NCI-H2196 (cell line): ENCODE measurements around the gene COL20A1.
"Not testable (repeated sequence)": the region's sequence is repeated elsewhere in the genome, so short reads cannot be mapped to it uniquely, and the experiment has no call there.

Source experiments
- DNase-seq: peaks from one replicate; lab custom pipeline; 2025; ENCODE audit not compliant: unreplicated experiment; lab: John Stamatoyannopoulos, UW

The COL20A1 gene

DNA sequence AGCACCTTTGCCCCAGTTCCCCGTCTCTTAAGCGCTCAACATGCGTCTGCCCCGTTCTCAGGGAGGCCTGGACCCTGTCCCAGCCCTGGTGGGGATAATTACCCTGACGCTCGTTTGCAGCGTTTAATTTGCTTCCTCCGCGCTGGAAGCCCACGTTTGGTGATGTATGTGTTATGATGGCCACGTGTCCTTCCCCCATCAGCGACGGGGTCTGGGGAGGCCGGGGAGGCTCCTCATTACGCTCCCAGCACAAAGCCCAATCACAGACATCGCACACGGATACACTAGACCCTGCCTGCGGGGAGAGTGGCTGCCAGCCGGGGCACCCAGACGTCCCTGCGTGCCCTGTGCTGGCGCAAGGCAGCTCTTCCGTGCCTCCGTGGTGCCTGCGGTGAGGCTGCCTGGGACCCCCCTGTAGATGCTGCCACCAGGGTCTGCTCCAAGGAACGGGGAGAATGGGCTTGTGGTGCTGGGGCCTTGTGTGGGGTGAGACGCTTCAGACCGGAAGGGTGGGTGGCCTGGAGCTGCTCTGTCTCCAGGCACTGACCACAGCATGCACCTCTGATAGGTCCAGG, 78.4 kb downstream of the COL20A1 start:
- no peak for DNase-seq

- DNase-seq, result no peak
Measured at GRCh38 chr20:63372971-63373885, 80.2 kb downstream of the COL20A1 start.

DNA sequence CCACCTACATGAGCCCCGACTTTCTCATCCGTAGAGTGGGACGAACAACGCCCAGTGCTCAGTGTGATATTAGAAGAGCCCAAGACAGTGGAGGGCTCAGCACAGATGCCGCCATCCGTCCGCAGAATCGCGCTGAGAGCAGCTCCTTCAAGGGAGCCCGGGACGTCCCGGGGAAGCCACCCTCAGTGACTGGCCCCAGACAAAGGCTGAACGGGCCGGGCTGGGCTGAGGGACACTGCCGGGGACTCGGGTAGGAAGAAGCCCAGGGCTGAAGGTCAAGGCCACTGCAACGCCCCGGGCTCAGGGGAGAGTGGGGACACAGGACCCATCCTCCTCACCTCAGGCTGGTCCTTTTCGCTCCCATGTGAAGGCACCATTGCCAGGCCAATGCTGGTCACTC, 81.0 kb downstream of the COL20A1 start:
- no peak for DNase-seq

GRCh38 chr20:63374504-63374903, 81.5 kb downstream of the COL20A1 start:
- no peak for DNase-seq

- no peak for DNase-seq
Measured at GRCh38 chr20:63375438-63375837, 82.5 kb downstream of the COL20A1 start.

- DNase-seq, result no peak
Measured at GRCh38 chr20:63376283-63377250, 83.6 kb downstream of the COL20A1 start.

DNA sequence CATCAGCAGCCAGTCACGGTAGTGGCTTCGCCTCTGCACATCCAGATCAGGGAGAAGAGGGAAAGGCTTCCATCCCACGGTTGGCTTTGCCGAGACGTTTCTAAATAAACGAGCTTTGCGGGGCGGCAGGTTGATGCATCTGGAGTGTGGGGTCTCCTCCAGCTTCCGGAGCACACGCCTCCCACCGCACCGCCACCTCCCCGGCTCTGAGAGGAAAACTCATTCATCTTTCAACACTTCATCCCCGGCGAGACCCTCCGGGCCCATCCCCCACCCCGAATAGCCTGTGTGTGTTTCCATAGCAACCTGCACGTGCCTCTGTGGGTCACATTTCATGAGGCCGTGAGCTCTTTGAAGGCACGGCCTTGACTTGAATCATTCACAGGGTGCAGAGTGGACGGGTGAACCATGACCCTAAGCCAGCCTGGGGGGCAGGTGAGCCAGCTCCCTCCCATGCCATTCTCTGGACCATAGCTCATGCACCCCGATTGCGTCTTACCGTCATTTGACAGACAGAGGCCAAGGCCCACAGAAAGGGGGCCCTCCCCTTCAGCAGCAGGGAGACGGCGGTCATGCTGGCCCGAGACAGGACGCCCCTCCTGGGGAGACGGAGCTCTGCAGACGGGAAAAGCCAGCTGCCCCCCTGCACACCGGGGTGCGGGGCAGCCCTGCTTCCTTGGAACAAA, 84.4 kb downstream of the COL20A1 start:
- DNase-seq, result peak; percentile 26

DNA sequence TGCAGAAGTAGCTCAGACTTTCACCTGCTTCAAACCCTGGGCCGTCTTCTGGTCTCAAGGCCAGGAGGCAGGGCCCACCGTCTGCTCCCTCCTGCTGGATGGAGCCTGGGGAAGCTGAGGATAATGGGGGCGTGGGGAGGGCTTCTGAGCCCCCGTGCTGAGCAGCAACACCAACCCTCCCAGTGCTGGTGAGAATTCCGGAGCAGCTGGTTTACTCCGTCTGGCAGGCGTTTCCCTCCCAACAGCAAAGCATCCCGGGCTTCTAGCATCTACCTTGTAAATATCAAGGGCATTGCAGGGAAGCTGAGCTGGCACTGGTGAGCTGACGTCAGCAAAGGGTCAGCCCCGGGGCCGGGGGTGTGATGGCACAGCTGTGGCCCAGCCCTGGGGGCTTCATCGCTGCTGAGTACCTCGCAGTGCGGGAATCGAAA, 85.0 kb downstream of the COL20A1 start:
- no peak for DNase-seq

GRCh38 chr20:63378626-63379025, 85.6 kb downstream of the COL20A1 start:
- no peak for DNase-seq

GRCh38 chr20:63379296-63379695, 86.3 kb downstream of the COL20A1 start:
- DNase-seq, result no peak

- not testable (repeated sequence) for DNase-seq
Measured at GRCh38 chr20:63379872-63380271, 86.9 kb downstream of the COL20A1 start.

GRCh38 chr20:63380346-63380870, 87.4 kb downstream of the COL20A1 start:
- no peak for DNase-seq

DNA sequence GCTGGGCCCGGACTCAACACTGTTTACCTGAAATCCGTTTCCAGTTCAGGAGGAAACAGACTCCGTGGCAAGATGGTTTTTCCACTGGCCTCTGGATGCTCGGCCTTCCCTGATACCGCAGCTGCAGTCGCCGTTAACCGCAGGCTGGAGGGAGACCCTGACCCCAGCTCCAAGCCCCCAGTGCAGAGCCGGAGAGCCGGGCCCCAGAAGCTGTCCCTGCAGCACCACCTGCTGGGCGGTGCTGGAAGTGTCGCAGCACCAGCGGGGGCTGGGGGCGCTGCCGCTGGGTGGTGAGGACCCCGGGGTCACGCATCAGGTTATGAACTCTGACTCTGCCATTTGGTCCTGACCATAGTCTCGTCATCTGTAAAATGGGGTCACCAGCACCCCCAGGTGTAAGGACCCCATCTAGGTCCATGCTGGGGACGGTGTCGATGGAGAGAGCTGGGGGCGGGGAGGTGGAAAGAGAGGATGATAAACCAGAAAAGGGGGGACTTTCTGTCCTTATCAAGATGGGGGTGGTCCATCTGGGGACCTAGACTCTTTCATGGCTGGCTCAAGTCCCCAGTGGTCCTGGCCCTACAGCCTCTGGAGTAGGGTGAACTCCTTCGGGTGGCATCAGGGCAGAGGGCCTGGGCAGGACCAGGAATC, 88.9 kb downstream of the COL20A1 start:
- peak; percentile 24 for DNase-seq

- DNase-seq, result peak; percentile 12
Measured at GRCh38 chr20:63382551-63383300, 89.7 kb downstream of the COL20A1 start.

DNA sequence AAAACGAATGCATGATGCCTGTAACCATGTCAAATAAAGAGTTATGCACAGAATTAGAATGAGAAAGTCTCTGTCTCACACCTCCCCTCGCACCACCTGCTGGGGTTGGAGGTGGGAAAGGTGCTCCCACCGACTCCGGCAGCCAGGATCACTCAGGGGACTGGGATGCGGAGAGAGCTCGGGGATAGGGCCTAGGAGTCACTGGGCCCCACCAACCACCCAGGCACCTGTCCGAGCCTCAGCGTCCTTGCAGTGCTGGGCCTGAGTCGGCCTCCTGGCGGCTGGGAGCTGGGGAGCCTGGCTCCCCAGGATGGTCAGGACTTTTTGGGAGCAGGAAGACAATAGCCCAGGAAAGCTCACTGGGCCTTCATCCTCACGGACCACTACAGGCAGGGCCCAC, 90.6 kb downstream of the COL20A1 start:
- DNase-seq, result no peak

DNA sequence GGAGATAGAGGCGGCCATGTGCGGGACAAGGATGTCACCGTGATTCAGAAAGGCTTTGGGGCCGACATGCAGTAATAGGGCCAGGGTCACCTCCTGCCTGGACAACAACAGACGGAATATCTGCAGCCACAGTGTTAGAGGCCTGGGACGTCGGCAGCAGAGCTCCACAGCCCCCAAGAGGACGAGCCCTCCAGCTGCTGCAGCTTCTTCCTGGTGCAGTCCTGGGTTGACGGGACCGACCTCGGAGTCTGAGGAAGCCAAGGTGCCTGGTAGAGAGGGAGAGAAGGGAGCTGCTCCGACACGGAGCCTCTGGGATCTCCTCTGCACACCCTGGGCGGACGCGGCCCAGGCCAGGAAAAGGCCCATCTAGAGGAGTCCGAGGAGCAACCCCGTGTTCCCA, 91.3 kb downstream of the COL20A1 start:
- DNase-seq, result no peak
